ENCODE measurements around the gene FOXP3.
"Not testable (repeated sequence)": the region's sequence is repeated elsewhere in the genome, so short reads cannot be mapped to it uniquely, and the experiment has no call there.

GRCh38 chrX:49299293-49299692 is 34.8 kb upstream of the FOXP3 start:
- not testable (repeated sequence) for TF ChIP-seq POLR2A (IDR thresholded peaks at IDR 0.05; ENCODE audit: low read length); GATA1 (IDR thresholded peaks at IDR 0.05; ENCODE audit: low read depth, low read length)
